ENCODE data around the gene SEMA4D.

SEMA4D gene

DNA sequence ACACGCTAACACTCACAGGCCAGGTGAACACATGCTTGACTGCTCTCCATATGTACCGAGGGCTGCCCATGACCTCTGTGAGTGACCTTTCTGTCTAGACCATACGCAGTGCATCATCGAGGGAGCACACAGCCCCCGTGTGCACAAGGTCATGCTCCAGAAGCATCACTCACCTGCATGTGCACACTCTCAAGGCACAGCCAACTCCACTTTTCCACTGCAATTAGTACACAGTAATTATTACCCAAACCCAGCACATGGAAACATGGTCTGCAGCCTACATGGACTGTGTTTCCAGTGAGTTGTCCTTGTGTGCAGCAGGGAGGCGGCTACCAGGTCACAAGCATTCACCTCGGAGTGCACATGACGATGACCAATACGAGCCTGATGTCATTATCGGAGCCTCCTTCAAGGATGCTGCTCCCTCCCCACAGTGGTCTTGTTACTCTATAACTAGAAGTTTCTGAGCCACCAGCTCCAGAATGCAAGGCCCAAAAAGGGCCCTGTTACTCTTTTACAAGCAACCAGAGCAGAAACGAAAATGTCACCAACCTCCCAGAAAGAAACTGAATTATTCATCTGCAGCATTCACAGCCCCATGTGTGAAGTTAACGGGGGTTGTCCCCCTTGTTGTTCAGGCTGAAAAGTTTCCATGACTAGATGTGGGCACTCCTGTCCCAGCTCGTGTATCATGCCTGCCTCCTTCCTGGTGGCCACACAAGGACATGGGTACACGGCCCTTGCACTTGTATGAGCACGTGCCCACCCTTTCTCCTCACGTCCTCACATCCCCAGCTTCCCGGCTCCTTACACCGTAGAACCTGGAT, 31.2 kb downstream of the SEMA4D start:
- peak; percentile 98 for DNase-seq (ENCODE audit: low spot score)

DNA sequence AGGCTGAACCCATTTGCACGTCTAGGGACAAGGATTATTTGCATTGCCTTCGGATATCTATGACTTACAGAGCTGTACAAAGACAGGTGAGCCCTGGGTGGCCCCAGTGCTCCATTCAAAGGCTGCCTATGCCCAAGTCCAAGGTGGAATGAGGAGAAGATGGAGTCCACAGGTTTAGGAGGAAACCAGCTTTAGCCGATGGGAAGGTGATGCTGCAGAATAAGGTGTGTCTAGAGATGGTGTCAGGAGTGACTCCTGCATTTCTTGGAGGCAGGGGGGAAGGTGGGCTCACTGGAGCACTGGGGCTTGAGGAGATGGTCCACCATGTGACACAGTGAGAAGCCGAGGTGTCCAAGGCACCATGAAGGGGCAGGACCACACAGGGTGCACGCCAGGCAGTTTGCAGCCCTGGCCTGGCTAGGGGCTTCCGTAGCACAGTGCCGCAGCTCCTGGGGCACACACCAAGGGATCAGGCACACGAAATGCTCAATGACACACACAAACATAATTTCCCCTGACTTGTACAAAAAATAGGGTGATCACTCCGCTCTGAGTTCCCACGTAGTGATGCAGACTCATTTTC, 32.1 kb downstream of the SEMA4D start:
- DNase-seq (ENCODE audit: low spot score): no peak

GRCh38 chr9:89465001-89465451, 32.9 kb downstream of the SEMA4D start:
- peak; percentile 28 for DNase-seq (ENCODE audit: low spot score)

- DNase-seq (ENCODE audit: low spot score): peak; percentile 36
These were observed 33.5 kb downstream of the SEMA4D start for GRCh38 chr9:89464300-89464901.

DNA sequence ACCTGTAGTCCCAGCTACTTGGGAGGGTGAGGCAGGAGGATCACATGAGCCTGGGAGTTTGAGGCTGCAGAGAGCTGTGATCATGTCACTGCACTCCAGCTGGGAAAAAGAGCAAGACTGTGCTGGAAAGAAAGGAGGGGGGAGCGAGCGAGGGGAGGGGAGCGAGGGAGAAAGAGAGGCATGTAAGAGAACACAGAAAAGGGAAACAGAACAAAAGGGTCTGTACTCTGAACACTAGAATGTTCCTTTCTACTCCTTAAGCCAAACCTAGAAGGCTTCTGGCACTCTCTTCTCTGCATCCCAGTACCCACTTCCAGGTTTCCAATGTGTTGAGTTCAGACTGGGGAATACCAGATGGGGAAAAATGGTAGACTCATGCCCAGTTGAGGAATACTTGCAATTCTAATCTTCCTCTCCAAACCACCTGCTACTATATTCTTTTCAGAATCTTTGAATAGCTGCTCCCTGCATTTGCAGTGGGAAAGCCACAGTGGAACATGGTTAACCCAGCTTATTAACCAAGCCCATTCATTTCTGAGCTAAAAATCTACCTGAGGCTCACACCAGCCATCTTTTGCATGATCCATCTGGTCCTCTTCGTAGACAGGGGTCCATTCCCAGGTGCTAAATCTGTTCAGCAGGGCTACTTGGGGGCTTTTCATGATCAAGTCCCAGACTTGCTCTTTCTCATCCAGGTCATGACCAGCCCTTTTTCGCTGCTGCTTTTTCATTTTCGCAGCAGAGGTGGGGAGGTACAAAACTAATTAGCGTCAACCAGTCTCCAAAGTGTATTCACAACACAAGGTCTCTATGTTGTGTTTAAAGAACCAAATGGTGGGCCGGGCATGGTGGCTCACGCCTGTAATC, 34.9 kb downstream of the SEMA4D start:
- DNase-seq (ENCODE audit: low spot score): no peak

GRCh38 chr9:89462199-89462598, 35.7 kb downstream of the SEMA4D start:
- no peak for DNase-seq (ENCODE audit: low spot score)

GRCh38 chr9:89461265-89461664, 36.6 kb downstream of the SEMA4D start:
- peak; percentile 71 for DNase-seq (ENCODE audit: low spot score)

- no peak for DNase-seq (ENCODE audit: low spot score)
These were observed 37.4 kb downstream of the SEMA4D start for GRCh38 chr9:89460551-89460950.

DNA sequence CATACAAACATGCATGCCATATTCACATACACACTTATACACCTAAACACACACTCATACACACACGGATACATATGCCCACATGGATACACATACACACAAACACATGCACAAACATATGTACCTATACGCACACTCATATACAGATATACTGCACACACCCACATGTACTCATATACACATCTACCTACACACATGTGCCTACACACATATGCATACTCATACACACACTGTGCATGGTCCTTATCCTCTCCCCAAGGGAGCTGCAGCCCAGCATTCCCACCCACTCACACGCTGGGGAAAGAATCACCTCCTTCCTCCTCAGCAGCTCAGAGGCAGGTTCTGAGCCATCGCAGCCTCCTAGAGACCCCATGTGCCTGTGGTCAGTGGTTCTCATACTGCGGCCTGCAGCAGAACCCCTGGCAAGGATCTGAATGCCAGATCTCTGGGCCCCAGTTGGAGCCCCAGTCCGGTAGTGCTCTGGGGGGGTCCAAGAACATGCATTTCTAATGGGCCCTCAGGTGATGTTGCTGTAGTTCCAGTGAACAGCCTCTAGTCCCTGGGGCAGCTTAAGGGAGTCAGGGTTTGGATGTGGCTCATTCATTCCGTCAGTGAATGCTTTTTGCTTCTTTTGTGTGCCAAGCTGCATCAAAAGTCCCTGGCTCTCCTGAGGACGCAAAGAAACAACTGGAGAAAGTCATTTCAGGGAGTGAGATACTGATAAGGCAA, 39.0 kb downstream of the SEMA4D start:
- DNase-seq (ENCODE audit: low spot score): no peak

- no peak for DNase-seq (ENCODE audit: low spot score)
These were observed 40.5 kb downstream of the SEMA4D start for GRCh38 chr9:89457376-89457855.

GRCh38 chr9:89455356-89455824, 42.5 kb downstream of the SEMA4D start:
- no peak for DNase-seq (ENCODE audit: low spot score)

- DNase-seq (ENCODE audit: low spot score): no peak
These were observed 43.2 kb downstream of the SEMA4D start for GRCh38 chr9:89454498-89455355.

DNA sequence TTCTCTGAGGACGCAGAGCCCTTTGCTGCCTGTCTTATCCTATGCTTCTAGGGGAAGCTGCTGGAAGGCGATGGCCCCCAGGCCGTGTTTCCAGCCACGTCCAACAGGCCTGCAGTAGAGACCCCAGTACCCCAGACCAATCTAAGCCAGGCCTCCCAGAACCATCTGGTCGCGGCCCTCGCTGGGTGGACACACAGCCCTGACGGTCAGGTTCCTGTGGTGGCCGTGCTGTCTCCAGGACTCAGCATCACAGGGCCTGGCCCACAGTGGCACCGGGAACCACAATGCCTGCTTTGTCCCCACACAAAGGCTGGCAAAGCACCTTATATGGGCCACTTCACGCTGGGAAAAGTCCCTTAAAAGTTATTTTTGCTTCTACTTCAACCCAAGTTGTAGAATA, 44.5 kb downstream of the SEMA4D start:
- DNase-seq (ENCODE audit: low spot score): no peak

- DNase-seq (ENCODE audit: low spot score): no peak
These were observed 45.4 kb downstream of the SEMA4D start for GRCh38 chr9:89452561-89452960.

GRCh38 chr9:89450213-89450612, 47.7 kb downstream of the SEMA4D start:
- no peak for DNase-seq (ENCODE audit: low spot score)

DNA sequence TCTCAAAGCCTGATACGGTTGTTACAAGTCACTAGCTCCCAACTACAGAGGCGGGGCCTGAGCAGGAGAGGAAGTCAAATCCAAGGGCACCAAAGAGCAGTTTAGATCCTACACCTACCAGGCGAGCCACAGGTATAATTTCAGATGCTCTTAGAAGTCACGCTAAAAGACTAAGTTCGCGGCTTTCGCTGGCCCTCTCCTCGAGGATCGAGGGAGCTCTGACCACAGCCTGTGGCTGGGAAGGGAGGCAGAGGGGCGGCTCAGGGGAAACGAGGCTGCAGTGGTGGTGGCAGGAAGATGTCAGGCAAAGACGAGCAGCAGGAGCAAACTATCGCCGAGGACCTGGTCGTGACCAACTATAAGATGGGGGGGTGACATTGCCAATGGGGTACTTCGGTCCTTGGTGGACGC, 48.6 kb downstream of the SEMA4D start:
- no peak for DNase-seq (ENCODE audit: low spot score)

GRCh38 chr9:89448821-89449220, 49.1 kb downstream of the SEMA4D start:
- no peak for DNase-seq (ENCODE audit: low spot score)

DNA sequence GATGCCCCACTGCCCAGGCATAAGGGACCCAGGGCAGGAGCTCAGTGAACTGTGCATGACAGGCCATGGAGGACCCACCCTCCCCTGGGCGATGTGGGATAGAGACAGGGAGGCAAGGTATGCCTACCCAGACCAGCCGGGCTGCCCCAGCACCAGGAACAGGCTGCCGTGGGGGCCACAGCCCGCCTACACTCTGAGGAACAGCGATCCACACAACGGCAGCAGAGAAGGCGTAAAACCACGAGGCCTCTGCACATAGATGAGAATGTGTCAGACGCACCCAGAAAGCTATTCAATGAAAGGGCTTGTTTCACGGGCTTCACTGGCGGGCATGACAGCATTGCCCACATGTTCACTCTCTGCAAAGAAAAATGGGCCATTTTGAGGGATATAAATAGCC, 49.5 kb downstream of the SEMA4D start:
- no peak for DNase-seq (ENCODE audit: low spot score)

DNA sequence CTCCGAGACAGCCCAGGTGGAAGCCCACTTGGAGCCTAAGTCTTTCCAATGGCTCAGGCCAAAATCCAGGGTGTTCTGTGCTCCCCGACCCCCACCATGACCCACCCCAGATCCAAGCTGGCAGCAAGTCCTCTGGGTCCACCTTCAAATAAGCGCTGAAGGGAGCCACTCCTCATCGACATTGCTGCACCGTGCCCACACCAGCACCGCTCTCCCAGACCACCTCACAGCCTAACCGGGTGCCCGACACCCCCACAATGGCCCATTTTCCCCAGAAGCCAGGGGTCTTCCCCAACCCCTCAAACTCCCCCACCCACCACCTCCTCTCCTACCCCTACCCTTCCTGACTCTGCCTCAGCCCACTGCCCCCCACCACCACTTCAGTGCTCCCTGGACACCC, 50.5 kb downstream of the SEMA4D start:
- DNase-seq (ENCODE audit: low spot score): no peak

DNA sequence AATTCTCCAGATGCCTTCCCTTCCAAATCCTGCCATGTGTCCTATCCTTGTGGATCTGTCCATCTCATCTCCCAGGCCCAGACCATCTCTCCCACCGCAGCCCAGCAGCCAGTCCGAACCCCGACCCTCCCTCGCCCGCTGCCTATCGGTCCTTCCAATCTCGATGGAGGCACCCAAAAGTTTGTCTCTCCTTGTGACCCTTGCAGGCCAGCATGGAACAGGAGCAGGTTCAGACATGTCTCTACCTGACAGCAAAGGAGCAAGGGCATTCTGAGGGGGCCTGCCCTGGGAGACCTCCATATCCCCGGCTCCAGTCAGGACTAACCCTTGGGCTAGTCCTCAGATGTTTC, 51.0 kb downstream of the SEMA4D start:
- DNase-seq (ENCODE audit: low spot score): no peak

Data from kidney tubule cell (primary cell).